ENCODE measurements around the gene ZNF106. TPM values are rescaled to one million over a fixed set of nuclear protein-coding genes. Genes with fewer than 3 reads are reported as not detected.

The ZNF106 gene
- total and polyA plus RNA-seq, 12 donors = 5.8 to 77.7 (median 58.4) TPM

- 81 to 90% (median 83%) methylated on average over 18 to 24 of the region's 24 CpGs for WGBS, 4 donors
- H3K27me3 ChIP-seq = no peaks in the 10 kb centered on the region
- no peak overlapping the region for H3K27ac ChIP-seq
- TF ChIP-seq POLR2A (IDR thresholded peaks at IDR 0.05) (no peak), CTCF (IDR thresholded peaks at IDR 0.05) (no peak)
- H3K4me1 ChIP-seq (replicated peaks in 1 of 2) = no peaks in the 10 kb centered on the region
- H3K9me3 ChIP-seq (replicated peaks in 1 of 3) = no peaks in the 10 kb centered on the region
- H3K4me3 ChIP-seq = no peak overlapping the region
- intact Hi-C loops (cut with DNase I) = no loop called here
- H3K36me3 ChIP-seq (replicated peaks in 1 of 2) = no peaks in the 10 kb centered on the region
- DNase-seq = peak in 1 of 7 donors; percentile 39
Measured at GRCh38 chr15:42401544-42402454, 89.1 kb downstream of the ZNF106 start.

GRCh38 chr15:42395838-42396237, 95.1 kb downstream of the ZNF106 start:
- no peaks in the 10 kb centered on the region for H3K36me3 ChIP-seq (replicated peaks in 1 of 2)

GRCh38 chr15:42394106-42394505, 96.8 kb downstream of the ZNF106 start:
- Histone ChIP-seq H3K9me3 (replicated peaks in 1 of 3) (no peaks in the 10 kb centered on the region), H3K36me3 (replicated peaks in 1 of 2) (no peaks in the 10 kb centered on the region), H3K4me3 (no peak overlapping the region), H3K27ac (no peak overlapping the region), H3K4me1 (replicated peaks in 1 of 2) (no peaks in the 10 kb centered on the region), H3K27me3 (no peaks in the 10 kb centered on the region)
- 90 to 93% (median 91%) methylated on average over 13 of the region's 13 CpGs for WGBS, 4 donors
- peak in 1 of 7 donors; percentile 41 for DNase-seq
- intact Hi-C loops (cut with DNase I) = no loop called here
- no peak for TF ChIP-seq POLR2A (IDR thresholded peaks at IDR 0.05)
- TF ChIP-seq CTCF (IDR thresholded peaks at IDR 0.05) = no peak

More at GRCh38 chr15:42395838-42396237, 95.1 kb downstream of the ZNF106 start:
- WGBS, 4 donors = 40 to 78% (median 46%) methylated on average over 1 of the region's 1 CpG
- Histone ChIP-seq H3K4me1 (replicated peaks in 1 of 2) (no peaks in the 10 kb centered on the region), H3K27me3 (no peaks in the 10 kb centered on the region), H3K27ac (no peak overlapping the region), H3K9me3 (replicated peaks in 1 of 3) (no peaks in the 10 kb centered on the region), H3K4me3 (no peak overlapping the region)
- peak in 1 of 7 donors; percentile 5 for DNase-seq
- intact Hi-C loops (cut with DNase I) = no loop called here
- TF ChIP-seq CTCF (IDR thresholded peaks at IDR 0.05) (no peak), POLR2A (IDR thresholded peaks at IDR 0.05) (no peak)

GRCh38 chr15:42392309-42393024, 98.5 kb downstream of the ZNF106 start:
- no peak overlapping the region for H3K27ac ChIP-seq
- 85 to 94% (median 89%) methylated on average over 9 to 11 of the region's 11 CpGs for WGBS, 4 donors
- no peaks in the 10 kb centered on the region for H3K4me1 ChIP-seq (replicated peaks in 1 of 2)
- no peaks in the 10 kb centered on the region for H3K36me3 ChIP-seq (replicated peaks in 1 of 2)
- no peak overlapping the region for H3K4me3 ChIP-seq
- no peaks in the 10 kb centered on the region for H3K27me3 ChIP-seq
- intact Hi-C loops (cut with DNase I) = no loop called here
- no peak for TF ChIP-seq POLR2A (IDR thresholded peaks at IDR 0.05)
- TF ChIP-seq CTCF (IDR thresholded peaks at IDR 0.05) = no peak
- peak in 2 of 7 donors; percentile 8 to 44 for DNase-seq
- H3K9me3 ChIP-seq (replicated peaks in 1 of 3) = no peaks in the 10 kb centered on the region

All from adrenal gland (tissue), 12 donors.